Neural progenitor cell (in vitro differentiated cells): ENCODE results near the gene MYB.

Source experiments
- EZH2phosphoT487 ChIP-seq: fragments of 200-600 bp; sonication (generic); IDR thresholded peaks from 2 replicates; pipeline ENCODE4 v1.6.1; 2017; ENCODE audit warnings: antibody characterized with exemption
- TF ChIP-seq, protein P1 (sequence below): fragments of 200-600 bp; sonication (generic); IDR thresholded peaks from 2 replicates; pipeline ENCODE4 v1.5.1; 2017; ENCODE audit warnings: antibody characterized with exemption, mild to moderate bottlenecking

DNA sequence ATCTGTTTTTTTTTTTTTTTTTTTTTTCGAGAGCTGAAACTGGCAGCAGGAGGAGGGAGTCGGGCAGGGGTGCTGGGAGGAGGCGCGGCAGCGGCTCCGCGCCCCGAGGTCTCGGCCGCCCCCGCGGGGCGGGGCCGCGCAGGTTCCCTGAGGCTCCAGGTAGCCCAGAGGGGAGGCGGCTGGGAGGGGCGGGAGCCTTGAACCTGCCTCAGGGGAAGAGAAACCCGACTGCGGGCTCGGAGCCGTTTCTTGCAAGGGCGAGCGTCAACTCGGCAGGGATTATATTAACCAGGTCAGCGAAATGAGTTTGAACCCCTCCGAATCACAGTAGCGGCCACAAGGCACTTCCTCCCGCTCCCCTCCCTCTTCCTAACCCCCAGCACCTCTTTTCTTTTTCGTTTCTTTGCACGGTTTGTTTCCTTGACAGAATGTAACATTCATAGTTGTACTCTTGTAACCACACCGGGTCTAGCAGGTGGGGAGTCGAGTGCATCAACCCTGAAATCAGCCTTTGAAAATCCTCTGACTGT lies 2.0 kb downstream of the MYB start:
- TF ChIP-seq, protein P1, sequence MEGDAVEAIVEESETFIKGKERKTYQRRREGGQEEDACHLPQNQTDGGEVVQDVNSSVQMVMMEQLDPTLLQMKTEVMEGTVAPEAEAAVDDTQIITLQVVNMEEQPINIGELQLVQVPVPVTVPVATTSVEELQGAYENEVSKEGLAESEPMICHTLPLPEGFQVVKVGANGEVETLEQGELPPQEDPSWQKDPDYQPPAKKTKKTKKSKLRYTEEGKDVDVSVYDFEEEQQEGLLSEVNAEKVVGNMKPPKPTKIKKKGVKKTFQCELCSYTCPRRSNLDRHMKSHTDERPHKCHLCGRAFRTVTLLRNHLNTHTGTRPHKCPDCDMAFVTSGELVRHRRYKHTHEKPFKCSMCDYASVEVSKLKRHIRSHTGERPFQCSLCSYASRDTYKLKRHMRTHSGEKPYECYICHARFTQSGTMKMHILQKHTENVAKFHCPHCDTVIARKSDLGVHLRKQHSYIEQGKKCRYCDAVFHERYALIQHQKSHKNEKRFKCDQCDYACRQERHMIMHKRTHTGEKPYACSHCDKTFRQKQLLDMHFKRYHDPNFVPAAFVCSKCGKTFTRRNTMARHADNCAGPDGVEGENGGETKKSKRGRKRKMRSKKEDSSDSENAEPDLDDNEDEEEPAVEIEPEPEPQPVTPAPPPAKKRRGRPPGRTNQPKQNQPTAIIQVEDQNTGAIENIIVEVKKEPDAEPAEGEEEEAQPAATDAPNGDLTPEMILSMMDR: no peak
- TF ChIP-seq EZH2phosphoT487: peak; percentile 19
